Measurements from ENCODE around the gene ST6GALNAC4.

Gene ST6GALNAC4

DNA sequence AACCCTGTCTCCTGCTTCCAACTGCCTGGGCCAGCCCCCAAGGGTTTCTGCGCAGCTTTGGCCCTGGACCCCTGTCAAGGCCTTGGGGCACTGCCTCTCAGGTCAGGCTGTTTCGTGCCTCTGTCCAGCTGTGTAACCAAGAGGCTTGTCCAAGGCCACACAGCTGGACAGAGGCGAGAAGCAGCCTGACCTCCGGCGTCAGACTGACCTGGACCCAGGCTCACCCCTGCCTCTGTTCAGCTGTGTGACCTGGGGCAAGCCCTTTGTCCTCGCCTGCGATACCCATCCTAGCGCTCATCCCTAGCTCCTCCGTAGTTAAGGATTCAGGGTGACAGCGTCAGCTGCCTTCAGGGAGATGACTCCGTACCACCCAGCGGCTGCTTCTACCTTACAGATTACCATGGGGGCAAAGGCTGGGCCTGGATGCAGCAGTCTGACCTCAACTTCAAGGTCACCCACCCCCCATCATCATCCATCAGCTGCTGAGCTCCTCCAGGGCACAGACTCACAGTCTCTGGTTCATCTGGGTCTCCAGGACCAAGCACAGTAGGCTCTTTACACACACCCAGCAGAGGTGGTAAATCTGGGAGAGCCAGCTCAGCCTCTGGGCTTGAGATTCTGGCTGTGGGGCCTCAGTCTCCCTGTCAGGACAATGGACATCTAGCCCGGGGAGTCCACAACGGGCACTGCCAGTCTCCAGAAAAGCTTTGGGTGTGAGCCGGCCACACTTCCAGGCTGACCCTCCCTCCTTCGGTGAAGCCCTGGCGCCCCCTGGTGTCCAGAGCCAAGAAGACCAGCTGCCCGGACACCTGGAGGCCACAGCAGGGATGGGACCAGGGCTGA lies 47.3 kb downstream of the ST6GALNAC4 start:
- no peak overlapping the region for H3K4me3 ChIP-seq (ENCODE audit: low read depth, low read length)
- TF ChIP-seq, protein P1, sequence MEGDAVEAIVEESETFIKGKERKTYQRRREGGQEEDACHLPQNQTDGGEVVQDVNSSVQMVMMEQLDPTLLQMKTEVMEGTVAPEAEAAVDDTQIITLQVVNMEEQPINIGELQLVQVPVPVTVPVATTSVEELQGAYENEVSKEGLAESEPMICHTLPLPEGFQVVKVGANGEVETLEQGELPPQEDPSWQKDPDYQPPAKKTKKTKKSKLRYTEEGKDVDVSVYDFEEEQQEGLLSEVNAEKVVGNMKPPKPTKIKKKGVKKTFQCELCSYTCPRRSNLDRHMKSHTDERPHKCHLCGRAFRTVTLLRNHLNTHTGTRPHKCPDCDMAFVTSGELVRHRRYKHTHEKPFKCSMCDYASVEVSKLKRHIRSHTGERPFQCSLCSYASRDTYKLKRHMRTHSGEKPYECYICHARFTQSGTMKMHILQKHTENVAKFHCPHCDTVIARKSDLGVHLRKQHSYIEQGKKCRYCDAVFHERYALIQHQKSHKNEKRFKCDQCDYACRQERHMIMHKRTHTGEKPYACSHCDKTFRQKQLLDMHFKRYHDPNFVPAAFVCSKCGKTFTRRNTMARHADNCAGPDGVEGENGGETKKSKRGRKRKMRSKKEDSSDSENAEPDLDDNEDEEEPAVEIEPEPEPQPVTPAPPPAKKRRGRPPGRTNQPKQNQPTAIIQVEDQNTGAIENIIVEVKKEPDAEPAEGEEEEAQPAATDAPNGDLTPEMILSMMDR (conservative IDR thresholded peaks at IDR 0.05; ENCODE audit: low read depth, low read length) = peak; percentile 91
- peak; percentile 86 for DNase-seq (ENCODE audit: low read depth)

DNA sequence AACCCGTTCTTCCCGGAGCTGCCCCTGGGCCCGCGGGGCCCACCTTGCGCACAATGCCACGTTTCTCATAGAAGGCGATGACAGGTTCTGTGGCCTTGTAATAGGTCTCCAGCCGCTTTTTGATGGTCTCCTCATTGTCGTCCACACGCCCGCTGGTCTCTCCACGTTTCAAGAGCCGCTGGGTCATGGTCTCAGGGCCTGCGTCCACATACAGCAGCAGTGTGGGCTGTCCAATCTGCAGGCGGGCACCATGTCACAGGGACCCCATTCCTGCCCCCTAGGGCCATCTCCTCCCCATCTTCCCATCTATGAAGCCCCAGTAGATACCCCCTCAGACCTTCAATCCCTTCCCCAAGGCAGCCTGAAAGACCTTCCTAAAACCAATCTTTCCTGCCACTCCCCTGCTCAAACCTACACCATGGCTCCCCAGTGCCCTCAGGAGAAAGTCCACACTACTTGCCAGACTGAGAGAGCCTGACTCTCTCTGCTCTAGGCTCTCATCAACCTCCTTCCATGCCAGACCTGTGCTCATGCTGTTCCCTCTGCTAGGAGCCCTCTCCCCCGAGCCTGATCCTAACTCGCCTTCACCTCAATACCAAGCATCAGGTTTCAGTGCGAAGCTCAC lies 48.5 kb downstream of the ST6GALNAC4 start:
- TF ChIP-seq, protein P1 (conservative IDR thresholded peaks at IDR 0.05; ENCODE audit: low read depth, low read length) = no peak
- no peak overlapping the region for H3K4me3 ChIP-seq (ENCODE audit: low read depth, low read length)
- DNase-seq (ENCODE audit: low read depth) = no peak

DNA sequence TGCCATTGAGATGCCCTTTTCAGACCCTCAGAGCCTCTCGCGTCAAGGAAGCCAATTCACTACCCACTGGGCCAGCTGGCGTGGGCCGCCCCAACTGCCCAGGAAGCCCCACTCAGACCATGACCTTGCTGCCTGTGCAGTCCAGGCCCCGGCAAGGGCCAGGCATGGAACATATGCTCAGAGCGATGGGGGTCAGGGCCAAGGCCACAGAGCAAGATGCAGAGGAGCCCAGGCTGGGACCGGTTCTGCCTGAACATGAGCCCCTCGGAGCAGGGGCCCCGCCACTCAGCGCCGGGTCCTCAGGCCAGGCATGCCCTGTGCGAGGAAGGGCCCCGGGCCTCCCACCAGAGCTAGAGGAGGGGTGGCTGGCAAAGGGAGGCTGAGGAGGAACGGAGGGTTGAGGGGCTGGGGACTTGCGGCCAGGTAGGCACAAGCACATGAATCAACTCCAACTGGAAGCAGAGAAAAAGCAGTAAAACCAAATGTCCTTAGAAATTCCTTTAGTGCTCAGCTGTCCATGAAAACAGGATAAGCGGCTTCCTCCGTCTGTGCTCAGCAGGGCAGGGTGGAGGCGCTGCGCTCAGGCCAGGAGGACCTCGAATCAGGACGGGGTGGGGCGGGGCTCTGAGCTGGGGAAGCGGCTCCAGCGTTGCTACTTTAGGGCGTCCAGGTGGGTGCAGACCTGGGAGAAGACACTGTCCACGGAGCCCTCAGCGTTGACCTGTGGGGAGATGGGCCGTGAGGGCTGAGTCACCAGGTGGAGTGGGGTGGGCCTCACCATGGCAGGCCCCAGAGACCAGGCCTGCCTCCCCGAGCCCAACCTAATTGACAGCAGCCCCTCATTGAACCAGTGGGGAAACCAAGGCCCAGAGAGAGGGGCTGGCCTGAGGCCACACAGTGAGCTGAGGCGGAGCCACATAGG lies 49.2 kb downstream of the ST6GALNAC4 start:
- TF ChIP-seq, protein P1 (conservative IDR thresholded peaks at IDR 0.05; ENCODE audit: low read depth, low read length) = no peak
- no peak for DNase-seq (ENCODE audit: low read depth)
- no peak overlapping the region for H3K4me3 ChIP-seq (ENCODE audit: low read depth, low read length)

DNA sequence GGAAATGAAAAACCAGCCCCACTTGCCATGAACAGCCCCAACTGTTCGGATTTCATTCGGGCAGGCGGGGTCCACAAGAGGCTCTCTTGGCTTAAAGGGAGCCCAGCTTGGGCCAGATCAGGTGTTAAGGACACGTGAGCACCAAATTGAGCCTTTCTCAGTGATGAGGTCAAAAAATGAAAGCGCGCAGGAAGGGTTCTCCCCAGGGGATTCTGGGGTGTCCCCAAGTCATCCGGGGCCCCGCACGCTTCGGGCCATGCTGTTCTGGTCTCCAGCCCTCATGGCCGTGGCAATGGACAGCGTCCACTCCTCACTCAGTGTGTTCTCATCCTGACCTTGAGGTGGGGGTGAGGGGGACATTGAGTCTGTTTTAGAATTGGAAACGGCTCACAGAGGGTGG lies 50.3 kb downstream of the ST6GALNAC4 start:
- DNase-seq (ENCODE audit: low read depth) = no peak
- no peak overlapping the region for H3K4me3 ChIP-seq (ENCODE audit: low read depth, low read length)
- TF ChIP-seq, protein P1 (conservative IDR thresholded peaks at IDR 0.05; ENCODE audit: low read depth, low read length) = no peak

DNA sequence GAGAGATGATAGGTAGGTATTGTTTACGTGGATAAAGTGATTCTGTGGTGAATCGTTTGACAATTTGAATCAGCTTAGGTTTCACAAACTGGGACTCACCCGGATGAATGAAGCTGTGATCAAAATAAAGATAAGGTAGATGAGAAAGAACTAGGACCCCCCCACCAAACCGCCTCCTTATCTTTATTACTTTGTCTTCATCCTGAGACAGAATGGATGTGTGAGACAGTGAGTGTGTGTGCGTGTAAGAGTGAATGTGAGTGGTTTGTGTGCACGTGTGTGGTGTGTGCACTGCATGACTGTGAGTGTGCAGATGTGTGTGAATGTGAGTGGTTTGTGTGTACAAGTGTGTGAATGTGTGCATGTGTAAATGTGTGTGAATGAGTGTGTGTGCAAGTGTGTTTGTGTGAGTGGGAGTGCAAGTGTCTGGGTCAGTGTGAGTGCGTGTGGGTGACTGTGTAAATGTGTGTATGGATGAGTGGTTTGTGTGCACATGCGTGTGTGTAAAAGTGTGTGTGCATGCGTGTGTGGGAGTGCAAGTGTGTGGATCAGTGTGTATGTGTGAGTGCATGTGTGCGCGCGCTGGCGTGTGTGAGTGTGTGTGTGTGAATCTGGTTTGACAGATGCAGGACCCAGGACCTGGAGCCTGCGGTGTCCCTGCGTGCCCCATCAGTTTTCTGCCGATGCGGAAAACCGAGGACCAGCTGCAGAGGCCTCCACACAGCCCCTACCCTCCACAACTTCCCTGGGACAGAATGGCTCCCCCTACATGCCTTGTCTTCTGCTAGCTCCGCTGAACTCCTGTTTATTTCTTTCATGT lies 51.0 kb downstream of the ST6GALNAC4 start:
- DNase-seq (ENCODE audit: low read depth) = no peak
- H3K4me3 ChIP-seq (ENCODE audit: low read depth, low read length) = no peak overlapping the region
- TF ChIP-seq, protein P1 (conservative IDR thresholded peaks at IDR 0.05; ENCODE audit: low read depth, low read length) = peak; percentile 5

DNA sequence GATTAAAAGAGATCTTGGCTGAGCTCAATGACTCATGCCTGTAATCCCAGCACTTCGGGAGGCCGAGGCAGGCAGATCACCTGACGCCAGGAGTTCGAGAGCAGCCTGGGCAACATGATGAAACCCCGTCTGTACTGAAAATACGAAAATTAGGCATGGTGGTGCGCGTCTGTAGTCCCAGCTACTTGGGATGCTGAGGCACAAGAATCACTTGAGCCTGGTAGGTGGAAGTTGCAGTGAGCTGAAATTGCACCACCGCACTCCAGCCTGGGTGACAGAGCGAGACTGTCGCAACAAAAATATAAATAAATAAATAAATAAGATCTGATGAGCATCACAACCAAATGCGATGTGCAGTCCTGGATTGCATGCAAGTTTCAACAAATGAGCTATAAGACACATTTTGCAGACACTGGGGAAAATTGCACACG lies 53.6 kb downstream of the ST6GALNAC4 start:
- TF ChIP-seq, protein P1 (conservative IDR thresholded peaks at IDR 0.05; ENCODE audit: low read depth, low read length) = no peak
- no peak for DNase-seq (ENCODE audit: low read depth)
- H3K4me3 ChIP-seq (ENCODE audit: low read depth, low read length) = no peak overlapping the region

All from choroid plexus epithelial cell (primary cell).